Heart right ventricle (tissue), 16 donors: Measurements from ENCODE around the gene PRKAG1. TPM values are rescaled to one million over a fixed set of nuclear protein-coding genes. Genes with fewer than 3 reads are reported as not detected.
A peak's percentile ranks its signal among the peaks of the same experiment; 100 is the strongest.

Experiments used
- ATAC-seq, 8 donors: fragments of 200-7000 bp; cut with Tn5 transposase; one replicate each; pipeline ENCODE4 v1.9.1; 2020; ENCODE audit warnings: mild to moderate bottlenecking in 8 of 8, moderate library complexity in 8 of 8, moderate number of reproducible peaks in 1 of 8
- DNase-seq, 2 donors: peaks; one replicate each; pipeline ENCODE4 v3.0.0-alpha.2; 2020
- H3K27ac ChIP-seq, 10 donors: fragments of 200-600 bp; sonication (generic) in 2 of 10; one replicate each; pipeline versions ENCODE4 v1.5.0 to v1.8.0; 2020 to 2022; ENCODE audit warnings: mild to moderate bottlenecking in 3 of 10
- H3K27me3 ChIP-seq, 7 donors: fragments of 200-600 bp; one replicate each; pipeline ENCODE4 v1.8.0; 2021 to 2022; ENCODE audit warnings: mild to moderate bottlenecking in 2 of 7
- H3K36me3 ChIP-seq, 9 donors: fragments of 200-600 bp; sonication (generic) in 1 of 9; one replicate each; pipeline versions ENCODE4 v1.5.0 to v1.8.0; 2020 to 2022; ENCODE audit warnings: mild to moderate bottlenecking in 2 of 9
- H3K4me1 ChIP-seq, 9 donors: fragments of 200-600 bp; sonication (generic) in 1 of 9; one replicate each; pipeline versions ENCODE4 v1.5.0 to v1.8.0; 2020 to 2022; ENCODE audit warnings: mild to moderate bottlenecking in 4 of 9
- H3K4me3 ChIP-seq, 10 donors: fragments of 200-600 bp; sonication (generic) in 2 of 10; one replicate each; pipeline versions ENCODE4 v1.5.0 to v1.8.0; 2020 to 2022; ENCODE audit warnings: mild to moderate bottlenecking in 7 of 10, moderate library complexity in 2 of 10
- H3K9me3 ChIP-seq, 11 donors: fragments of 200-600 bp in 10 of 11; sonication (generic) in 2 of 11; one replicate each; pipeline versions ENCODE4 v1.5.0 to v1.8.0; 2013 to 2022; ENCODE audit warnings: mild to moderate bottlenecking in 2 of 11, control low read depth in 1 of 11, moderate library complexity in 1 of 11
- CTCF ChIP-seq, 9 donors: fragments of 200-600 bp; sonication (generic) in 2 of 9; IDR thresholded peaks; one replicate each; pipeline versions ENCODE4 v1.5.0 to v1.8.0; 2021 to 2022; ENCODE audit warnings: antibody characterized with exemption in 9 of 9, mild to moderate bottlenecking in 5 of 9, moderate library complexity in 1 of 9
- WGBS, 2 donors: extraction: QIAGEN DNeasy Blood & Tissue Kit; methylation state at CpG; one replicate each; pipeline ENCODE4 v1.1.7; 2013; ENCODE audit warnings: inconsistent platforms in 1 of 2; 5-methylcytosine and 5-hydroxymethylcytosine counted together
- intact Hi-C, 10 donors: fragments of 100-400 bp; cut with DNase I; formaldehyde crosslinking; loops; one replicate each; pipeline versions ENCODE4 v1.11.1 to v1.14.2; 2022
- polyA plus RNA-seq, 2 donors: library from polyadenylated mRNA; stranded (reverse); fragments of 200-250 nt; gene quantifications; one replicate each; pipeline ENCODE4 v1.2.3, GENCODE V29; 2013
- total RNA-seq, 10 donors: library from RNA; stranded (reverse); fragmentation: NEBNext Ultra II Directional in 3 of 10; extraction: Animal tissue kit (Norgen Biotek cat#: 25700) in 3 of 10; gene quantifications; one replicate each; pipeline versions ENCODE4 v1.2.1 to v1.2.4, GENCODE V29; 2021 to 2023
- donor health status: Arrhythmogenic right ventricular cardiomyopathy.
- donor health status: ischemic (EF 13 %, LVEDD 7.1; RV severe dilation, severe dysfunction).
- donor health status: healthy with polysubstance abuse.
- donor health status: DM: no; HTN: yes; CAD: no.
- donor health status: DM: no; HTN: no; CAD: no.
- donor health status: ischemic (EF 25% LVEDD 6.9; RV normal size, moderate dysfunction).
- donor health status: ischemic (EF 25% LVEDD 5.7; RV mildly dilated, moderate dysfunction).
- donor health status: healthy.
- donor health status: DM: yes; HTN: yes; CAD: no.
- donor health status: Ischemic cardiomyopathy.
- donor health status: ischemic (EF 35%, LVEDD 5.7; RV mildly dilated, moderate dysfunction).
- donor health status: nonischemic (EF 11% LVEDD 7.7; RV severe dilation, severe dysfunction).
- donor health status: DM: yes; HTN: yes; CAD: no.
- donor health status: PGD.
- donor health status: ischemic (EF 29% LVEDD 5.4; RV normal size, mild dysfunction).
- donor health status: nonischemic (EF 23%, LVEDD 6.1; RV moderate dilation, normal function).

PRKAG1 gene
- total and polyA plus RNA-seq, 12 donors, result 71.0 to 110 (median 95.6) TPM

GRCh38 chr12:49061157-49061650 lies 42.6 kb upstream of the PRKAG1 start:
- TF ChIP-seq CTCF (IDR thresholded peaks at IDR 0.05), result no peak
- H3K4me3 ChIP-seq, result peak overlapping the region; percentile 74 to 99 (median 97)
- peak overlapping the region in 9 of 10 donors; percentile 95 to 100 (median 99) for H3K27ac ChIP-seq
- no peak for ATAC-seq
- WGBS, 2 donors, result 7 to 11% methylated on average over 14 to 16 of the region's 16 CpGs
- no peaks in the 10 kb centered on the region for H3K9me3 ChIP-seq
- intact Hi-C loops, result loop anchor here in 9 of 10 donors (2.0 to 10.0 kb wide), 9 partner anchors 61 to 506 kb away; partner anchors contain the start of genes MCRS1 (in 1 of the 9), TUBA1A (in 1 of the 9) and TUBA1B (in 1 of the 9)
- H3K4me1 ChIP-seq, result peaks cover 16 to 44% (median 35%) of the 10 kb centered on the region in 9 donors
- no peaks in the 10 kb centered on the region for H3K36me3 ChIP-seq
- DNase-seq, result no peak
- no peaks in the 10 kb centered on the region for H3K27me3 ChIP-seq

GRCh38 chr12:49060237-49061156 lies 41.9 kb upstream of the PRKAG1 start, which contains the start of gene KMT2D:
KMT2D (minus strand) TSS chr12:49060794; CDS start chr12:49055324, 5,470 bp downstream.
- Histone ChIP-seq H3K27me3 (no peaks in the 10 kb centered on the region), H3K27ac (peak within 1 kb of the TSS; percentile 95 to 100 (median 99)), H3K4me1 (peaks cover 23 to 51% (median 42%) of the 10 kb centered on the region in 9 donors), H3K9me3 (no peaks in the 10 kb centered on the region), H3K36me3 (peaks cover 0 to 1% (median 0%) of the 10 kb centered on the region in 9 donors), H3K4me3 (peak within 1 kb of the TSS; percentile 74 to 99 (median 97))
- peak; percentile 92 to 93 for DNase-seq
- ATAC-seq, result peak; percentile 82 to 92 (median 86)
- intact Hi-C loops, result loop anchor here in 9 of 10 donors (1.0 to 10.0 kb wide), 10 partner anchors 62 to 507 kb away; partner anchors contain the start of genes MCRS1 (in 1 of the 9), TUBA1A (in 1 of the 9) and TUBA1B (in 1 of the 9)
- peak in 6 of 9 donors; percentile 31 to 46 (median 36) for TF ChIP-seq CTCF (IDR thresholded peaks at IDR 0.05)
- 0% methylated on average over 69 to 72 of the region's 74 CpGs for WGBS, 2 donors

GRCh38 chr12:49059299-49060171 lies 41.0 kb upstream of the PRKAG1 start:
- Histone ChIP-seq H3K4me1 (peaks cover 24 to 61% (median 52%) of the 10 kb centered on the region in 9 donors), H3K4me3 (peak overlapping the region; percentile 74 to 99 (median 97)), H3K27ac (peak overlapping the region; percentile 95 to 100 (median 99)), H3K27me3 (no peaks in the 10 kb centered on the region), H3K36me3 (peaks cover 0 to 11% (median 4%) of the 10 kb centered on the region in 9 donors), H3K9me3 (no peaks in the 10 kb centered on the region)
- intact Hi-C loops, result loop anchor here in 9 of 10 donors (1.0 to 10.0 kb wide), 11 partner anchors 37 to 508 kb away; partner anchors contain the start of genes MCRS1 (in 1 of the 9), TUBA1A (in 1 of the 9) and TUBA1B (in 1 of the 9)
- 0% methylated on average over 69 to 70 of the region's 70 CpGs for WGBS, 2 donors
- no peak for TF ChIP-seq CTCF (IDR thresholded peaks at IDR 0.05)
- ATAC-seq, result peak in 3 of 8 donors; percentile 4 to 9 (median 7)
- DNase-seq, result no peak
